NCI-H1436 treated with DMSO at 0.1 percent for 48 hours (cell line): Measurements from ENCODE around the gene TMEM38B.

Source experiments
- DNase-seq: peaks from one replicate; lab custom pipeline; 2025; lab: John Stamatoyannopoulos, UW

Gene TMEM38B

GRCh38 chr9:105694190-105694847 is at the start of gene TMEM38B:
Gene TMEM38B, plus strand, starts transcription at chr9:105694541. Its CDS starts 120 bp downstream, at chr9:105694661.
- no peak for DNase-seq

- no peak for DNase-seq
These were observed 47.3 kb upstream of the TMEM38B start for GRCh38 chr9:105646879-105647594.

- peak; percentile 64 for DNase-seq
These were observed 46.6 kb upstream of the TMEM38B start for GRCh38 chr9:105647595-105648349.

GRCh38 chr9:105651806-105652205 is 42.5 kb upstream of the TMEM38B start:
- no peak for DNase-seq

GRCh38 chr9:105656131-105656921 is 38.0 kb upstream of the TMEM38B start:
- no peak for DNase-seq

- DNase-seq, result no peak
These were observed 36.0 kb upstream of the TMEM38B start for GRCh38 chr9:105658351-105658750.

GRCh38 chr9:105661011-105661410 is 33.3 kb upstream of the TMEM38B start:
- no peak for DNase-seq

GRCh38 chr9:105662184-105663104 is 31.9 kb upstream of the TMEM38B start, which contains the start of gene TAL2:
Gene TAL2, plus strand, starts transcription at chr9:105662457. Its CDS starts 40 bp downstream, at chr9:105662497.
- DNase-seq, result no peak

GRCh38 chr9:105663914-105664313 is 30.4 kb upstream of the TMEM38B start:
- DNase-seq, result no peak

GRCh38 chr9:105667867-105668266 is 26.5 kb upstream of the TMEM38B start:
- no peak for DNase-seq

- no peak for DNase-seq
These were observed 24.0 kb upstream of the TMEM38B start for GRCh38 chr9:105670315-105670714.

GRCh38 chr9:105670775-105671174 is 23.6 kb upstream of the TMEM38B start:
- DNase-seq, result no peak

- no peak for DNase-seq
These were observed 21.6 kb upstream of the TMEM38B start for GRCh38 chr9:105672711-105673234.

GRCh38 chr9:105673850-105674387 is 20.4 kb upstream of the TMEM38B start:
- DNase-seq, result no peak

GRCh38 chr9:105676351-105676923 is 17.9 kb upstream of the TMEM38B start:
- no peak for DNase-seq

- no peak for DNase-seq
These were observed 16.2 kb upstream of the TMEM38B start for GRCh38 chr9:105678163-105678562.

- DNase-seq, result no peak
These were observed 15.6 kb upstream of the TMEM38B start for GRCh38 chr9:105678781-105679180.

GRCh38 chr9:105679257-105680022 is 14.9 kb upstream of the TMEM38B start:
- no peak for DNase-seq

GRCh38 chr9:105681313-105681712 is 13.0 kb upstream of the TMEM38B start:
- DNase-seq, result no peak
